Neutrophil (primary cell): Measurements from ENCODE around the gene ABHD12.

Source experiments
- H3K27ac ChIP-seq: fragments of 200-600 bp; sonication (generic); 2 replicates; pipeline ENCODE4 v1.5.1; 2016; ENCODE audit warnings: mild to moderate bottlenecking, moderate library complexity
- H3K27me3 ChIP-seq: fragments of 200-600 bp; sonication (generic); 2 replicates; pipeline ENCODE4 v1.6.0; 2016; ENCODE audit warnings: mild to moderate bottlenecking
- H3K36me3 ChIP-seq: fragments of 200-600 bp; sonication (generic); 2 replicates; pipeline ENCODE4 v1.5.1; 2017
- H3K4me1 ChIP-seq, 2 experiments: fragments of 200-600 bp in 1 of 2; sonication (generic) in 1 of 2; 1 replicate in 1 of 2; 2 replicates in 1 of 2; pipeline versions ENCODE4 v1.5.1 to v1.6.1; 2013 to 2016; ENCODE audit warnings: low read depth in 1 of 2, low read length in 1 of 2, mild to moderate bottlenecking in 1 of 2, moderate library complexity in 1 of 2; ENCODE audit not compliant: control insufficient read depth in 1 of 2, insufficient read depth in 1 of 2
- H3K4me3 ChIP-seq, 2 experiments: fragments of 200-600 bp in 1 of 2; sonication (generic) in 1 of 2; 1 replicate in 1 of 2; 2 replicates in 1 of 2; pipeline ENCODE4 v1.5.1; 2013 to 2016; ENCODE audit warnings: low read depth in 1 of 2, low read length in 1 of 2, mild to moderate bottlenecking in 1 of 2, moderate library complexity in 1 of 2
- H3K9me3 ChIP-seq: fragments of 200-600 bp; sonication (generic); 2 replicates; pipeline ENCODE4 v1.5.1; 2016
- CTCF ChIP-seq: fragments of 200-600 bp; sonication (generic); IDR thresholded peaks from 2 replicates; pipeline ENCODE4 v1.5.1; 2016; ENCODE audit warnings: antibody characterized with exemption

ABHD12 gene

GRCh38 chr20:25285091-25285647, 105.5 kb downstream of the ABHD12 start:
- no peak overlapping the region for H3K27ac ChIP-seq
- no peak overlapping the region for H3K4me3 ChIP-seq
- H3K9me3 ChIP-seq = no peaks in the 10 kb centered on the region
- no peaks in the 10 kb centered on the region for H3K4me1 ChIP-seq
- peaks cover 98% of the 10 kb centered on the region for H3K36me3 ChIP-seq
- no peak for TF ChIP-seq CTCF
- H3K27me3 ChIP-seq = no peaks in the 10 kb centered on the region

GRCh38 chr20:25284131-25284601, 106.5 kb downstream of the ABHD12 start:
- H3K4me1 ChIP-seq = no peaks in the 10 kb centered on the region
- no peak for TF ChIP-seq CTCF
- peaks cover 98% of the 10 kb centered on the region for H3K36me3 ChIP-seq
- H3K9me3 ChIP-seq = no peaks in the 10 kb centered on the region
- no peaks in the 10 kb centered on the region for H3K27me3 ChIP-seq
- H3K4me3 ChIP-seq = no peak overlapping the region
- no peak overlapping the region for H3K27ac ChIP-seq

GRCh38 chr20:25283221-25283951, 107.2 kb downstream of the ABHD12 start:
- TF ChIP-seq CTCF = no peak
- no peaks in the 10 kb centered on the region for H3K27me3 ChIP-seq
- H3K9me3 ChIP-seq = no peaks in the 10 kb centered on the region
- H3K36me3 ChIP-seq = peaks cover 98% of the 10 kb centered on the region
- H3K4me3 ChIP-seq = no peak overlapping the region
- no peak overlapping the region for H3K27ac ChIP-seq
- H3K4me1 ChIP-seq = no peaks in the 10 kb centered on the region

- Histone ChIP-seq H3K36me3 (peaks cover 98% of the 10 kb centered on the region), H3K27me3 (no peaks in the 10 kb centered on the region), H3K4me1 (no peaks in the 10 kb centered on the region), H3K4me3 (no peak overlapping the region), H3K9me3 (no peaks in the 10 kb centered on the region), H3K27ac (no peak overlapping the region)
- TF ChIP-seq CTCF = no peak
Observed at GRCh38 chr20:25282796-25283195, 107.8 kb downstream of the ABHD12 start.

- Histone ChIP-seq H3K27ac (no peak overlapping the region), H3K4me3 (no peak overlapping the region), H3K27me3 (no peaks in the 10 kb centered on the region), H3K36me3 (peaks cover 98% of the 10 kb centered on the region), H3K4me1 (no peaks in the 10 kb centered on the region), H3K9me3 (no peaks in the 10 kb centered on the region)
- TF ChIP-seq CTCF = no peak
Observed at GRCh38 chr20:25282034-25282781, 108.4 kb downstream of the ABHD12 start.
